Panc1 (cell line): Measurements from ENCODE around the gene CCDC192. TPM values are rescaled to one million over a fixed set of nuclear protein-coding genes. Genes with fewer than 3 reads are reported as not detected.

ENCODE experiments used
- ATAC-seq: fragments of 200-7000 bp; cut with Tn5 transposase; 2 replicates; pipeline ENCODE4 v1.9.1; 2020; ENCODE audit warnings: mild to moderate bottlenecking, moderate library complexity
- BruUV-seq: library from RNA; stranded (reverse); fragments of 400-500 nt; replicated peaks from 2 replicates; lab custom pipeline; 2021; lab: Mats Ljungman, UMichigan
- CTCF ChIA-PET: fragments of 300-600 bp; sonication (Branson Sonifier 250); formaldehyde crosslinking; loops from one replicate; lab custom pipeline; 2022; ENCODE audit warnings: antibody characterized with exemption; lab: Charles Lee
- POLR2A ChIA-PET: fragments of 300-600 bp; sonication (Branson Sonifier 250); formaldehyde crosslinking; loops from one replicate; lab custom pipeline; 2022; ENCODE audit warnings: antibody characterized with exemption; lab: Charles Lee
- DNase-seq: peaks from one replicate; pipeline ENCODE4 v3.0.0-alpha.2; 2010; ENCODE audit warnings: low read depth, low spot score
- H3K27ac ChIP-seq: 2 replicates; pipeline ENCODE4 v1.5.1; 2011; ENCODE audit warnings: mild to moderate bottlenecking, low read length, inconsistent platforms
- H3K27me3 ChIP-seq: fragments of 200-500 bp; sonication (Bioruptor generic); 2 replicates; pipeline ENCODE4 v1.6.0; 2014; ENCODE audit warnings: low read length, inconsistent platforms; ENCODE audit not compliant: control insufficient read depth, insufficient read depth
- H3K36me3 ChIP-seq: fragments of 200-500 bp; sonication (Bioruptor generic); 2 replicates; pipeline ENCODE4 v1.5.1; 2014; ENCODE audit warnings: inconsistent platforms, mild to moderate bottlenecking, low read length, moderate library complexity; ENCODE audit not compliant: control insufficient read depth, insufficient read depth
- H3K4me1 ChIP-seq: 2 replicates; pipeline ENCODE4 v1.5.1; 2011; ENCODE audit warnings: inconsistent platforms, mild to moderate bottlenecking, low read length, moderate library complexity; ENCODE audit not compliant: control insufficient read depth, insufficient read depth
- H3K4me3 ChIP-seq, 2 experiments: 2 replicates each; pipeline ENCODE4 v1.5.1; 2011 to 2012; ENCODE audit warnings: low read depth in 2 of 2, low read length in 2 of 2, mild to moderate bottlenecking in 2 of 2, inconsistent platforms in 1 of 2, moderate library complexity in 1 of 2
- H3K9me3 ChIP-seq: fragments of 200-500 bp; sonication (Bioruptor generic); 2 replicates; pipeline ENCODE4 v1.5.1; 2014; ENCODE audit warnings: low read depth, mild to moderate bottlenecking, inconsistent platforms, low read length, moderate library complexity; ENCODE audit not compliant: control insufficient read depth, insufficient read depth
- POLR2AphosphoS5 ChIP-seq: IDR thresholded peaks from 2 replicates; pipeline ENCODE4 v1.6.1; 2012; ENCODE audit warnings: mild to moderate bottlenecking, low read depth, low read length, moderate library complexity
- SIN3A ChIP-seq: IDR thresholded peaks from 2 replicates; pipeline ENCODE4 v1.6.1; 2012; ENCODE audit warnings: low read depth, mild to moderate bottlenecking, low read length, moderate library complexity, borderline replicate concordance; ENCODE audit not compliant: insufficient read depth
- TCF7L2 ChIP-seq: IDR thresholded peaks from 2 replicates; pipeline ENCODE4 v1.6.1; 2011; ENCODE audit warnings: mild to moderate bottlenecking, low read depth, low read length, inconsistent platforms
- in situ Hi-C: cut with HindIII; loops from 2 replicates; pipeline ENCODE4 v1.10.0; 2016; ENCODE audit warnings: low sequenced_read_pairs, low pct_unique_long_range_greater_than_20kb
- intact Hi-C: fragments of 100-400 bp; cut with micrococcal nuclease; formaldehyde crosslinking; loops from one replicate; pipeline ENCODE4 v1.10.0; 2022; ENCODE audit not compliant: unreplicated experiment
- total RNA-seq: library from RNA; stranded (reverse); gene quantifications from one replicate; pipeline ENCODE4 v1.2.1, GENCODE V29; 2021; ENCODE audit not compliant: unreplicated experiment
- TF ChIP-seq, protein P1 (sequence below), 2 experiments: IDR thresholded peaks; 2 replicates each; pipeline ENCODE4 v1.6.1; 2011 to 2012; ENCODE audit warnings: low read depth in 2 of 2, control low read depth in 1 of 2, low read length in 1 of 2, mild to moderate bottlenecking in 1 of 2, moderate library complexity in 1 of 2; ENCODE audit not compliant: insufficient read depth in 1 of 2
- TF ChIP-seq, protein P2 (sequence below): fragments of 450-650 bp; IDR thresholded peaks from 2 replicates; pipeline ENCODE4 v1.5.1; 2017; ENCODE audit warnings: mild to moderate bottlenecking

CCDC192 gene
- total RNA-seq, 1 experiment from 2014 or later = not detected

DNA sequence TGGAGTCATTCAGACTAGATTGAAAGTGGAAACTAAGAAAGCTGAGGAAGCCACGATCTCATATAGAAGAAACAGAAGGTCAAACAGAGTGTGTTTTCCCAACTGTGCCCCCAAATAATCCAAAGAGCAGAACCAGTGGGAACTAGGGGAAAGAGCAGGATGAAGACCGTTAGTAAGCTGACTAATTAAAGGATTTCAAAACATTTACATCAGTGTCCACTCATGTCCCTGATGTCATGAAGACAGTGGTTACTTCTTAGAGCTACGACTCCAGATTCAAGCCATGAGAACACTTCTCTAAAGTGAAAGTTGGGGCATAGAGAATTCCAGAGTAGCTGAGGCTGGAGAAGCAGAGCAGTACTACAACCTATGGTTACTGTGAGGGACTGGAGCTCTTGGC is 260.7 kb downstream of the CCDC192 start:
- no peak for ATAC-seq
- no peaks in the 10 kb centered on the region; the same call in 1 of the 2 replicates for H3K4me1 ChIP-seq
- H3K36me3 ChIP-seq = no peaks in the 10 kb centered on the region
- in situ Hi-C loops (no loop called here), intact Hi-C loops (no loop called here)
- no peak overlapping the region for H3K4me3 ChIP-seq
- POLR2A ChIA-PET = no interaction called here
- TF ChIP-seq TCF7L2 = no peak
- TF ChIP-seq, protein P1, sequence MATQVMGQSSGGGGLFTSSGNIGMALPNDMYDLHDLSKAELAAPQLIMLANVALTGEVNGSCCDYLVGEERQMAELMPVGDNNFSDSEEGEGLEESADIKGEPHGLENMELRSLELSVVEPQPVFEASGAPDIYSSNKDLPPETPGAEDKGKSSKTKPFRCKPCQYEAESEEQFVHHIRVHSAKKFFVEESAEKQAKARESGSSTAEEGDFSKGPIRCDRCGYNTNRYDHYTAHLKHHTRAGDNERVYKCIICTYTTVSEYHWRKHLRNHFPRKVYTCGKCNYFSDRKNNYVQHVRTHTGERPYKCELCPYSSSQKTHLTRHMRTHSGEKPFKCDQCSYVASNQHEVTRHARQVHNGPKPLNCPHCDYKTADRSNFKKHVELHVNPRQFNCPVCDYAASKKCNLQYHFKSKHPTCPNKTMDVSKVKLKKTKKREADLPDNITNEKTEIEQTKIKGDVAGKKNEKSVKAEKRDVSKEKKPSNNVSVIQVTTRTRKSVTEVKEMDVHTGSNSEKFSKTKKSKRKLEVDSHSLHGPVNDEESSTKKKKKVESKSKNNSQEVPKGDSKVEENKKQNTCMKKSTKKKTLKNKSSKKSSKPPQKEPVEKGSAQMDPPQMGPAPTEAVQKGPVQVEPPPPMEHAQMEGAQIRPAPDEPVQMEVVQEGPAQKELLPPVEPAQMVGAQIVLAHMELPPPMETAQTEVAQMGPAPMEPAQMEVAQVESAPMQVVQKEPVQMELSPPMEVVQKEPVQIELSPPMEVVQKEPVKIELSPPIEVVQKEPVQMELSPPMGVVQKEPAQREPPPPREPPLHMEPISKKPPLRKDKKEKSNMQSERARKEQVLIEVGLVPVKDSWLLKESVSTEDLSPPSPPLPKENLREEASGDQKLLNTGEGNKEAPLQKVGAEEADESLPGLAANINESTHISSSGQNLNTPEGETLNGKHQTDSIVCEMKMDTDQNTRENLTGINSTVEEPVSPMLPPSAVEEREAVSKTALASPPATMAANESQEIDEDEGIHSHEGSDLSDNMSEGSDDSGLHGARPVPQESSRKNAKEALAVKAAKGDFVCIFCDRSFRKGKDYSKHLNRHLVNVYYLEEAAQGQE (IDR thresholded peaks at IDR 0.05; ENCODE audit: insufficient read depth in 1 of 2, low read depth in 2 of 2, low read length in 1 of 2) = no peak
- TF ChIP-seq, protein P2, sequence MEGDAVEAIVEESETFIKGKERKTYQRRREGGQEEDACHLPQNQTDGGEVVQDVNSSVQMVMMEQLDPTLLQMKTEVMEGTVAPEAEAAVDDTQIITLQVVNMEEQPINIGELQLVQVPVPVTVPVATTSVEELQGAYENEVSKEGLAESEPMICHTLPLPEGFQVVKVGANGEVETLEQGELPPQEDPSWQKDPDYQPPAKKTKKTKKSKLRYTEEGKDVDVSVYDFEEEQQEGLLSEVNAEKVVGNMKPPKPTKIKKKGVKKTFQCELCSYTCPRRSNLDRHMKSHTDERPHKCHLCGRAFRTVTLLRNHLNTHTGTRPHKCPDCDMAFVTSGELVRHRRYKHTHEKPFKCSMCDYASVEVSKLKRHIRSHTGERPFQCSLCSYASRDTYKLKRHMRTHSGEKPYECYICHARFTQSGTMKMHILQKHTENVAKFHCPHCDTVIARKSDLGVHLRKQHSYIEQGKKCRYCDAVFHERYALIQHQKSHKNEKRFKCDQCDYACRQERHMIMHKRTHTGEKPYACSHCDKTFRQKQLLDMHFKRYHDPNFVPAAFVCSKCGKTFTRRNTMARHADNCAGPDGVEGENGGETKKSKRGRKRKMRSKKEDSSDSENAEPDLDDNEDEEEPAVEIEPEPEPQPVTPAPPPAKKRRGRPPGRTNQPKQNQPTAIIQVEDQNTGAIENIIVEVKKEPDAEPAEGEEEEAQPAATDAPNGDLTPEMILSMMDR = no peak
- no peak for TF ChIP-seq SIN3A
- no peak for TF ChIP-seq POLR2AphosphoS5
- no TSS peak for BruUV-seq
- CTCF ChIA-PET = no interaction called here
- H3K27me3 ChIP-seq = no peaks in the 10 kb centered on the region
- H3K9me3 ChIP-seq = no peaks in the 10 kb centered on the region
- DNase-seq = no peak
- H3K27ac ChIP-seq = no peak overlapping the region

DNA sequence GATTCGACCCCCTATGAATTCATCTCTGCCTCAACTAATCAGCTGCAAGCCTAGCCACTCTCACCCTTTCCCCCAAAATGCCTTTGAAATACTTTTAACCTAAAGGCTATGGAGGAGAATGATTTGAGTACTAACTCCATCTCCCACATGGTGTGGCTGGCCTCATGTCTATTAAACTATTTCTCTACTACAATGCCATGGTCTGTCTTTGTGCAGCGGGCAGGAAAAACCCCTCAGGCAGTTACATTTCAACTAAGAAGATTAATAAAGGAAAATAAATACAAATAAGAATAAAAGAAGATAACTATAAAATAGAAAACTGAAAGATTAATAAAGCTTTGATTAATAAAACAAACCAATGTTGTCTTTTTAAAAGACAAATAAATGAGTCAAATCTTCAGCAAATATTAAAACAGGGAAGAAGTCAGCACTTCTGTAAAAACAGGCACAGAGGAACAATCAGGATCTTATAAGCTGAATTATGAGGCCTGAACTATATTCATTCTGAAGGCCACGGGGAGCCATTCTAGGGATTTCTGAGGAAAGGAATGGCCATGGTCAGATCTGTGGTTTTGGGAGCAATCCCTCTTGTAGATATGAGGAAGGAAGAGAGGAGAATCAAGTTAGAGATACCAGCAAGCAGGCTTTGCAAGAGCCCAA is 264.3 kb downstream of the CCDC192 start:
- H3K27me3 ChIP-seq = no peaks in the 10 kb centered on the region
- no peaks in the 10 kb centered on the region for H3K4me1 ChIP-seq
- H3K4me3 ChIP-seq = no peak overlapping the region
- BruUV-seq = no TSS peak
- no peaks in the 10 kb centered on the region for H3K9me3 ChIP-seq
- ChIA-PET CTCF (no interaction called here), POLR2A (no interaction called here)
- TF ChIP-seq SIN3A (no peak), TCF7L2 (no peak)
- in situ Hi-C loops = no loop called here
- no peak for ATAC-seq
- no peaks in the 10 kb centered on the region for H3K36me3 ChIP-seq
- H3K27ac ChIP-seq = no peak overlapping the region
- intact Hi-C loops = no loop called here
- DNase-seq = no peak

DNA sequence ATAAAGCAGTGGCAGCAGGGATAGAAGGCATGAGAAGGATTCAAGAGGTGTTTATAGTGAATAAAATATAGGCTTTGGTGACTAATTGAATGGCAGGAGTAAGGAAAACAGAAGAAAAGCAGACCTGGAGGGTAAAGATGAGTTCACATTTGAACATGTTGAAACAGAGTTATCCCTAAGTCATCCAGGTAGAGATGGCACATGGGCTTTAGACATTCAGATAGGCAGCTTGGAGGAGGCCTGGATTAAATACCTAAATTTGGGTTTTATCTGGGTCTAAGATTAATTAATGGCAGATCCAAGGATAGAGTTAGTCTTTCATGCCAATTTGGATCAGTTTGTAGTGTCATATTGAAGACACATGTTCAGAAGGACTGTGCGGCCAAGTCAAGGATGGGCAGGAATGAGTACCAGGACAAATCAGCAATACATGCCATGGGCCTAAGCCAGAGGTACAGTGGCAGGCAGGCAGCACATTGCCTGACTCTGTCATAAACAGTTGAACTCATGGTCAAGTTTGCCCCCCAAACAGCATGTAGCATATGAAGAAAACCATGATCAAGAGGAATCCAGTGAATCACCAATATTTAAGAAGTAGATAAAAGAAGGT is 264.9 kb downstream of the CCDC192 start:
- DNase-seq = no peak
- TF ChIP-seq POLR2AphosphoS5 (no peak), TCF7L2 (no peak), SIN3A (no peak)
- TF ChIP-seq, protein P1 (IDR thresholded peaks at IDR 0.05; ENCODE audit: insufficient read depth in 1 of 2, low read depth in 2 of 2, low read length in 1 of 2) = no peak
- TF ChIP-seq, protein P2 = no peak
- Histone ChIP-seq H3K27ac (no peak overlapping the region), H3K4me3 (no peak overlapping the region), H3K36me3 (no peaks in the 10 kb centered on the region), H3K4me1 (no peaks in the 10 kb centered on the region), H3K27me3 (no peaks in the 10 kb centered on the region), H3K9me3 (no peaks in the 10 kb centered on the region)
- BruUV-seq = no TSS peak
- intact Hi-C loops = no loop called here
- ChIA-PET CTCF (no interaction called here), POLR2A (no interaction called here)
- in situ Hi-C loops = no loop called here
- ATAC-seq = no peak
